ENCODE measurements around the gene EPB41L4B. TPM values are rescaled to one million over a fixed set of nuclear protein-coding genes. Genes with fewer than 3 reads are reported as not detected.
"Not testable (repeated sequence)": the region's sequence is repeated elsewhere in the genome, so short reads cannot be mapped to it uniquely, and the experiment has no call there.

Gene EPB41L4B
- total RNA-seq, 1 donor from 2014 or later = 0.11 TPM

- intact Hi-C loops (cut with micrococcal nuclease) = not testable (repeated sequence)
These were observed 194.2 kb downstream of the EPB41L4B start for GRCh38 chr9:109126671-109127070.

- intact Hi-C loops (cut with micrococcal nuclease) = no loop called here
These were observed 196.7 kb downstream of the EPB41L4B start for GRCh38 chr9:109124121-109124520.

GRCh38 chr9:109122726-109123621, 197.9 kb downstream of the EPB41L4B start:
- intact Hi-C loops (cut with micrococcal nuclease) = no loop called here

Other genes with a start within 250 kb of the EPB41L4B start
- 29.8 and 33.5 TPM in 2 replicates for gene TMEM245, start 201.1 kb downstream of the EPB41L4B start, total RNA-seq
- gene FRRS1L, start 153.8 kb downstream of the EPB41L4B start, total RNA-seq = not detected in 2 replicates
- 0.61 and 1.0 TPM in 2 replicates for gene PTPN3, start 177.2 kb upstream of the EPB41L4B start, total RNA-seq